NCI-H2107 treated with DMSO at 0.1 percent for 48 hours (cell line): ENCODE results near the gene CCDC90B.
"Not testable (repeated sequence)": the region's sequence is repeated elsewhere in the genome, so short reads cannot be mapped to it uniquely, and the experiment has no call there.

ENCODE experiments used
- DNase-seq: peaks from one replicate; lab custom pipeline; 2025; ENCODE audit not compliant: unreplicated experiment; lab: John Stamatoyannopoulos, UW

Gene CCDC90B

DNA sequence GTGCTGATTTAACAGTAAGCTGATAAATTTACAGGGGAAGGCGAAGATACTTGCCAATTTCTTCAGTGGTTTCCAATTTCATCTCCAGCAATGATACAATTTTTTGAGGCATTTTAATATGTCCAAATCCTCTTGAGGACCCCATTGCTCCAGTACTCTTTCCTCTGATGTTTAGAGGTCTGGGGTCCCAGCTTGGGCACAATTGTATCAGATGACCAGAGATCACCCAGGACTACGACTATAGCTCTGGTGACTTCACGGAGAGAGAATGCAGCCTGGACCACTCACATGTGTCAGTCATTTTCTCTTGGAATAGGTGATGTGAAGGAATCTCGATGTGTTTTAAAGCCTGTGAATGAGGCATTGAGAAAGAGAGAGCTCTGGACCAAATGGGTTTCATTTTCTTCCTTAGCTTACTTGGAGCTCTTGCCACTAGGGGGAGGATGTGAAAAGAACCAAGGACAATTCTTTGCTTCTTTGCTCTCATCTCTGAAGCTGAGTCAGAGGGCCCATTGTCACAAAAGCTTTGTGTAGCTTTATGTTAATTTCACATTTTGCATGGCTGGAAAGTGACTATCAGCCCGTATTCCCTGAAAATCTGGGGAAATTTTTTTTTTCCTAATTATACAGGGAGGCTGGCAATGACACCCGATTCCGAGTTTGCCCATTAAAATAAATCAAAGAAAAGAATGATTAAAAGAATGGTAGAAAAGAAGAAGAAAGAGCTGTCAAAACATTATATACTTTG, 6.7 kb upstream of the CCDC90B start:
- peak; percentile 21 for DNase-seq

DNA sequence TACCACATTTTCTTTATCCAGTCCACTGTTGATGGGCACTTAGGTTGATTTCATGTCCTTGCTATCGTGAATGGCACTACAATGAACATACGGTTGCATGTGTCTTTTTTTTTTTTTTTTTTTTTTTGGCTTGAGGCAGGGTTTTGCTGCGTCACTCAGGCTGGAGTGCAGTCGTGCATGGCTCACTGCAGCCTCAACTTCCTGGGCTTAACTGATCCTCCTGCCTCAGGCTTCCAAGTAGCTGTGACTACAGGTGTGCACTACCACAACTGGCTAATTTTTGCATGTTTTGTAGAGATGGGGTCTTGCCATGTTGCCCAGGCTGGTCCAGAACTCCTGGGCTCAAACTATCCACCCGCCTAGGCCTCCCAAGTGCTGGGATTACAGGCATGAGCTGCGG, 1.5 kb upstream of the CCDC90B start:
- no peak for DNase-seq

DNA sequence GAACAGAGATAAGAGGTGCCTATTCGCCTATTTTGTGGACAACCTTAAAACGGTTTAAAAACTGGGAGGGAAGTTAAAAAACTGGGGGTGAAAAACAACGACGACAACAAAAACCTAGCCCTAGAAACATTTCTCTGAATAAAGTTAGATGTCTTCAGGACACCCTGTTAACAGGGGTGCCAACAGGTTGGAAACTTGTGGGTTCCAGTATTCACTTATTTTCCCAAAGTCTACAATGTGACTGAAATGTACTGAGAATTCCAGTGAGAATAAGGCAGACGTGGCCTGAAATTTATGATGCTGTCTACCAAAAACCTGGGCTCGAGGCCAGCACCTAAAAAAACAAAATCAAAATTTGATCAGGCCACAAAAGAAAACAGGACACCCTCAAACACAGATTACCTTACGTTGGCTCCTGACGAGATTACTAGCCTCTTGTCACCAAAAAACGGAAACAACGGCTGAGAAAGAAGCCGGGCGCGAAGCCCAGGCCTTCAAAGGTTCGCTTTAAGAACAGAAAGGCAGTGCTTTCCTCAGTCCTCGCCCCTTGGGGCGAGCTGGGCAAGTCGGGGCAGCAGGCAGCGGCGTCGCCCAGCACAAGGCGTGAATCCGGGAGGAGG, 906 bp downstream of the CCDC90B start:
- DNase-seq, result no peak

DNA sequence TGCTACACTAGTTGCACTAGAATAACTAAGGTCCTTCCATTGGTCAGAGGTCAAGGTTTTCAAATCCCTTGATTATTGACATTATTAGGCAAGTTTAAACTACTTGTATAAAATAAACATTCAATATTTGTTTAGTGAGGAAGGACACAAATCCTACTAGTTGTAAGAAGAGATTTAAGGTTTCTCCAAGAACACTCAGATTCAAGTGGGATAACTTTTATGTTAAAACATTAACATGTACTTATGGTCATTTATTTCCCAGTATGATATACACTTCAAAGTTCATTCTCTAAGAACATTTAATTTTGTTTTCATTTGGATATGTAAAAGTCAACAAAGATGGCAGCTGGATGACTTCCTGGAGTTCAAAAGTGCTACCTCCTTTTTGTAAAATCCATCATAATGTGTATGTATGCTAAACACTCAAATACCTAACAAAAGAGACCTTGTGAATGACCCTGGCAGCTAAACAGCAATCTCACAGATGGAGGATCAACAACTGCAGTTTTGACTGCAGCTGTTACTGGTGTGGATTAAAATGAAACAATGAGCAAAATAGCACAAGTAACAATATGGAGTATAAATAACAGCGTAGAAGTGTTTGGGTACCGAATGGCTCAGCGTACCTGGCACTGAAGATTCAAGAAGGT, 1.5 kb downstream of the CCDC90B start:
- peak; percentile 27 for DNase-seq

DNA sequence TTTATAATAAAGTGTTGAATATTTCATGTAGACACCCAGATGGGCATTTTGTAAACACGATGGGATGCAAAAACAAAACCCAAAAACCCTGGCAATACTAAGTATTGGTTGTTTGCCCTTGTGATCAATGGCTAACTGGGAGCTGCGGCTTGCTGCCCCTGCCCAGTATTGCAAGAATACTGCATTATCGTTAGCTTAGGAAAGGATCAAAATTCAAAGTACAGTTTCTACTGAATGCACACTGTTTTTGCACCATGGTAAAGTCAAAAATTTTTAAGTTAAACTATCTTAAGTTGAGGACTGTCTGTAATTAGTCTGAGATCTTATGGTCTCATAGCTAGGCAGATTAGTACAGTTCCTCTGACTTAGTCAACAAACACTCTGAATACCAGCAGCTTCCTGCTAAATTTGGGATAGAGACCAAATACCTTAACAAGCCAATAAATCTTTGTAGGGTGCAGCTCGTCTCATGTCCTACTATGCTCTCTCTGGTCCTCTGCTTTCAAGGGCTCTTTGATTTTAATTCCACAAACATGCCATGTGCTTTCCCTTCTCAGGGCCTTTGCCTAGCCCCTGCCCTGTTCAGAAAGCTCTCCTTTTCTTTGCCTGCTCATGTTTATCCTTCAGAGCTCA, 4.0 kb downstream of the CCDC90B start:
- no peak for DNase-seq

DNA sequence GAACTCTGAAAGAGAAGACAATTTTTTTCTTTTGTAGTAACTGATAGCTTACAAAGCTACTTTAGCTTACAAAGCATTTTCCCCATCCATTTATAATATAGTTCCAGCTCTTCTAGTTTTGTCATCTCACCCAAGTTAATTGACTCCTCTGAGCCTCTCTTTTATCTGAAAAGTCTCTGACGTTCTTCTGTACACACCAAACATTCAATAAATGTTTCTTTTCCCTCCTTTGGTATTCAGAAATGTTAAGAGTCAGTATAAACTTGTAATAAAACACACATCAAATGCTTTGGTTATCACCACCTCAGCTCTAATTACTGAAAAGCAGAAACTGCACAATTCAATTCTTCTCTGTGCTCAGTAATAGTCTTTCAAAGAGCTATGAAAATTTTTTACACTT, 5.9 kb downstream of the CCDC90B start:
- no peak for DNase-seq

DNA sequence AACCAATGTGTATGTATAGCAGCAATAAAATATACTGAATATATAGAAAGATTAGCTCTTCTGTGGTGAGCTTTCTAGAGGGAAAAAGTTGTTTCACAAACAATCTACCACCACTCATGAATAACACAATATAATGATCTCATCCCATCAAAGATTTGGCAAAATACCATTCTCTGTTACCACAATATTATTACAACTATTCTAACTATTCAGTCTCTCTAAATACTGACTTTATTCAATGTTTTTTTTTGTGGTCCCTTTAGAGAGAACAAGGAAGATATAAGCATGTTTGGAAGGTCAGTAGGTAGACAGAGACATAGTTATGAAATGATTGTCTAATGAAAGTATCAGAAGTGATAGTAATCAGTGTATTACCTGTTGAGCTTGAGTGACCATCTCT, 7.8 kb downstream of the CCDC90B start:
- DNase-seq, result no peak

DNA sequence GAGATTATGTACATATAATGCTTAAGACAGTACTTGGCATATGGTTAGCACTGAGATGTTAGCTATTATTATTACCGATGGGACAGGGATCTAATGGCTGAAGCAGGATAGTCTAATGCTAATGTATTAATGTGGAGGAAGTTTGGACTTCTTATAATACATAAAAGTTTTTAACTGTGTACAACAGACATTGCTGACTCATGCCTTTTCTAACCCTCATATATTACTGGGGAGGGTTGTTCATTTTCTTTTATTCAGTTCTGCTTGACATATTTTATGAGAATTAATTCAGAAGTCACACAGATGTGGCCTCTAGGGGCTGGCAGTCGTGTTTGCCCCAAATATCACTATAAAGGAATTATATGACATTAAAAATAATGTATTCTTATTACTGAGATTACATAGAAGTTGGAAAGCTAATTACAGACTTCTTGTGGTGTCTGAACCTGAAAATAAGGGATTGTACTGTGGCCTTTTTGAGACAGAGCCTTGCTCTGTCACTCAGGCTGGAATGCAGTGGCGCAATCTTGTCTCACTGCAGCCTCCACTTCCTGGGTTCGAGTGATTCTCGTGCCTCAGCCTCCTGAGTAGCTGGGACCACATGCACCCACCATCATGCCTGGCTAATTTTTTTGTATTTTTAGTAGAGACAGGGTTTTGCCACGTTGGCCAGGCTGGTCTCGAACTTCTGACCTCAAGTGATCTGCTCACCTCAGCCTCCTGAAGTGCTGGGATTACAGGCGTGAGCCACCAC, 10.1 kb downstream of the CCDC90B start:
- DNase-seq, result no peak

DNA sequence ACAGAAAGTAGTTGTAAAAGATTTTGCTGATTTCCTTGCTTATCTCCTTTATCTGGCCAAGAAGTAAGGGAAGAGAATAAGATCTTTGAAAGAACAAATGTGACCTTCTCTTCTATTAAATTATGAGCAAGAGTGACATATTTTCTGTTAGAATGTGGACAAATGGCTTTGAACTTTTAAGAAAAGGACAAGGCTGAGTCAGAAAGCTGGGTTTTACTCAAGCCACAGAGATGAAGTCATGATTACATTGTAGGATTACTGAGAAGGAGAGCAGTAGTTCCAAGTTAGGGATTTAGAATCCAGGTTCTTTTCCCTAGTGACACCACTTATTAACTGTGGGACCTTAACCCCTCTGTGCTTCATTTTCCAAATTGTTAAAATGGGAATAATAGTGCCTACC, 13.5 kb downstream of the CCDC90B start:
- DNase-seq, result no peak

DNA sequence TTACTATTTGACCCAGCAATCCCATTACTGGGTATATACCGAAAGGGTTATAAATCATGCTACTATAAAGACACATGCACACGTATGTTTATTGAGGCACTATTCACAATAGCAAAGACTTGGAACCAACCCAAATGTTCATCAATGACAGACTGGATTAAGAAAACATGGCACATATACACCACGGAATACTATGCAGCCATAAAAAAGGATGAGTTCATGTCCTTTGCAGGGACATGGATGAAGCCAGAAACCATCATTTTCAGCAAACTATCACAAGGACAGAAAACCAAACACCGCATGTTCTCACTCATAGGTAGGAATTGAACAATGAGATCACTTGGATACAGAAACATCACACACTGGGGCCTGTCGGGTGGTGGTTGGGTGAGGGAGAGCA, 14.4 kb downstream of the CCDC90B start:
- not testable (repeated sequence) for DNase-seq

DNA sequence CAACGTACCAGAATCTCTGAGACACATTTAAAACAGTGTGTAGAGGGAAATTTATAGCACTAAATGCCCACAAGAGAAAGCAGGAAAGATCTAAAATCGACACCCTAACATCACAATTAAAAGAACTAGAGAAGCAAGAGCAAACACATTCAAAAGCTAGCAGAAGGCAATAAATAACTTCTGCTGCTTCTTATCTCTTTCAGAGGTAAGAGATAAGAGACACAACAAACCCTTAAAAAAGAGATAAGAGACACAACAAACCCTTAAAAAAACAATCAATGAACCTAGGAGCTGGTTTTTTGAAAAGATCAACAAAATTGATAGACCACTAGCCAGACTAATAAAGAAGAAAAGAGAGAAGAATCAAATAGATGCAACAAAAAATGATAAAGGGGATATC, 17.1 kb downstream of the CCDC90B start:
- DNase-seq, result not testable (repeated sequence)

DNA sequence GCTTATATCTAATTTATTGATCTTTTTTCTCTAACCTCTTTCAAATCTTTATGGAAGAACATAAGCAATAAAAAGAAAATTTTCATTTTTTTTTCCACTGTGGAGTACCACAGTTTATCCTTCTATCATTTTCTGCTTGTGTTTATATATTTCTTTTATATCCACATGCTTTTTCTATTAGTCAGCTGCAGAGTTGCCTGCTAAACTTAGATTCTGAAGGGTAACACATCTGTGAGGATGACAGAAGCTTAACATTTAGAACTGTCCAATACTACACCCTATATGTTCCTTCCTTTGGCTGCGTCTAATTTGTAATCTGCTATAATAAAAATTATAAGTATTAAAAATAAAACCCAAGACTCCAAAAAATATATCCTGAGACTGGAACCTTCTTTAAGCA, 20.8 kb downstream of the CCDC90B start:
- no peak for DNase-seq

DNA sequence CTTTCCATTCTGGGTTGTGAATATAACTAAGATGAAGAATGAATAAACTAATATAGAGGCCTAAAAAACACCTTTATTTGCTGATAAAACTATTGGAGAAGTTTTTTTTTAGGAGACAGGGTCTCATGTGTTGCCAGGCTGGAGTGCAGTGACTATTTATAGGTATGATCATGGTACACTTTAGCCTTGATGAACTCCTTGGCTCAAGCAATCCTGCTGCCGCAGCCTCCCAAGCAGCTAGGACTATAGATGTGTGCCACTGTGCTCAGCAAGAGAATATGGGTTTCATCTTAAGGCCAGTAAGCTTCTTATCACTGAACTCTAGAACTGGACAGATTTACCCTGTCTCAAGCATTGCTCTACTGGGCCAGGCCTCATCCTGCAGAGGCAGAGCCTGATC, 26.6 kb downstream of the CCDC90B start:
- DNase-seq, result no peak

DNA sequence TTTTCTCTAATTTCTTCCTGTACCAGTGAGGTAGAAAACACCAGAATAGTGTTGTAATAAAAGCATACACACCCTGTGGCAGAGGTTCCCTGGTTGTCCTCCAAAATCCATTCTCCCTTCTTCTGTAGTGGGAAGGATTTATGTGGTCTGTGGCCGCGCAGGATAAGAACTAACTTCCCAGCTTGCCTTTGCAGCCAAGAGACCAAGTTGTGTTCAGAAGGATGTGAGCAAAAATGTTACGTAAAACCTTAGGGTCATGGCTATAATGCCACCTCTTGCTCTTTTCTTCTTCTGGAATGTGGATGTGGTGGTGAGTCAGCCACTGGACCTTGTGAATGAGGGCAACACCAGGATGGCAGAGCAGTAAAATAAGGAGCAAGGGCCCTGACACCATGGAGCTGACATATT, 28.4 kb downstream of the CCDC90B start:
- no peak for DNase-seq

DNA sequence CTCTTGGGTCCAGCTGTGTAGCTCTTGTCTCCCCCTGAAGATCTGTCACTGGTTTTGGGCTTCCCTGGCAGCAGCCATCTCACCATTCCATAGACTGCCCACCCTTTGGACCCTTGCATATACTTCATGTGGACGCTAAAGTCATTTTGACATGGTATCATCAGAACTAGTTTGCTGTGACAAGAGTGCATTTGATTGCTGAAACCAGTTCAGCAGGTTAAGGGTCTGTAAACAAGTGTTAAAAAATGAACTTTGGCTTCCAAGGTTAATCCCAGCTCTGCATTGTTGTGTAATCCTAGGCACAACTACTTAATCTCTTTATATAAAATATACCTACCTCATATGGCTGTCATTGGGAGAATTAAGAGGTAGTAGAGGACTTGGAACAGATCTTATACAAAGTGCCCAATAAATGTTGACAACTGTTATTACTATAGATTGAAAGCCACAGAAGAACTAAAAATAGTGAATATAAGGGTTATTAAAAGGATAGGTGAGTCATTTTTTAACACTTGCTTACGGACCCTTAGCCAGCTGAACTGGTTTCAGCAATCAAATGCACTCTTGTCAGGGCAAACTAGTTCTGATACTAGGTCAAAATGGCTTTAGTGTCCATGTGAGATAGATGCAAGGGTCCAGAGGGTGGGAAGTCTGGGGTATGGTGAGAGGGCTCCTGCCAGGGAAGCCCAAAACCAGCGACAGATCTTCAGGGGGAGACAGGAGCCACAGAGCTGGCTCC, 29.4 kb downstream of the CCDC90B start:
- DNase-seq, result no peak

DNA sequence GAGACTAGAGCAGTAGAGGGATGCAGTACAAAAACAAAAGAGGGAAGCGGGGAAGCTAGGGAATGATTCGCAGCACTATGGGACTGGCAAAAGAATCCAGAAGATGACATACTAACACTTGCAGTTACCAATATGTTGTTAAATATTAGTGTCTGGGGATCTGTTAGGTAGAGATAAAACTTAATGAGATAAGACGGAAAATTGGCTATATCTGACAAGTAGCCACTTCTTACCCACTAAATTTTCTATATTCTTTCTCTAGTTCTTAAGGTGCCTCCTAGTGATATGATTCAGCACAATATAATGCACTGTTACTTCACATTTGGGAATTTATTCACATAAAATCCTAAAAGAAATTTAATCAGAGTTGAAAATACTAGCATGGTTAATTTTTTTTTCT, 30.8 kb downstream of the CCDC90B start:
- DNase-seq, result no peak

DNA sequence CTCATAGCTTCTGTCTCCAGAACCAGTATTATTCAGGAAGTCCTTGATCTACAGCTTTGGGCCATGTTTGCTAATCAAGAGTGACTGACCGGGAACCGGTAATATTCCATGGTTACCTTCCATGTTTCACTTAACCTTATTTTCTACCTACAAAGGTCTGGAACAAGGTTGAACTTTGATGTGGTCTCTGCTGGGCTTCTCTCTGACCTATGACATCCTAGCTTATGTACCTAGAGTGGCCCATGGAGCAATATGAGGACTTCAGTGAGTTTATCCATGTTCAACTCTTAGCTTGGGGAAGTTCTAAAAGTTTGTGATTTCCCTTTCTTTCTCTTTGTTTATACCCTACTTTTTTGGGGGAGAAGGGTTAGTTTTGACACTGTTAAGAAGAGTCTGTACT, 33.2 kb downstream of the CCDC90B start:
- DNase-seq, result no peak

DNA sequence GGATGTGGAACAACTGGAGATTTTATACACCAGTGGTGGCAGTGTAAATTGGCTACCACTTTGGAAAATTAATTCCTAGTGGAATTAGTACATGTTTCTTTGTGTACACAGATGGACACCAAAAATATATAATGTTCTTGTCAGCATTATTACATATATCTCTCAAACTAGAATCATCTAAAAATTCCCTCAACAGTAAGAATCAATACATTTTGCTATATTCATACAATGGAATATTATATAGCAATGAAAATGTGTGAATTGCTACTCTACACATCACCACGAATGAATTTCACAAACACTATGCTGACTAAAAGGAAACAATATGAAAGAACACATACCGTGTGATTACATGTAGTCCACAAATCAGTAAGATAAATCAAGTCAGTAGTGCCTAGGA, 33.9 kb downstream of the CCDC90B start:
- no peak for DNase-seq

DNA sequence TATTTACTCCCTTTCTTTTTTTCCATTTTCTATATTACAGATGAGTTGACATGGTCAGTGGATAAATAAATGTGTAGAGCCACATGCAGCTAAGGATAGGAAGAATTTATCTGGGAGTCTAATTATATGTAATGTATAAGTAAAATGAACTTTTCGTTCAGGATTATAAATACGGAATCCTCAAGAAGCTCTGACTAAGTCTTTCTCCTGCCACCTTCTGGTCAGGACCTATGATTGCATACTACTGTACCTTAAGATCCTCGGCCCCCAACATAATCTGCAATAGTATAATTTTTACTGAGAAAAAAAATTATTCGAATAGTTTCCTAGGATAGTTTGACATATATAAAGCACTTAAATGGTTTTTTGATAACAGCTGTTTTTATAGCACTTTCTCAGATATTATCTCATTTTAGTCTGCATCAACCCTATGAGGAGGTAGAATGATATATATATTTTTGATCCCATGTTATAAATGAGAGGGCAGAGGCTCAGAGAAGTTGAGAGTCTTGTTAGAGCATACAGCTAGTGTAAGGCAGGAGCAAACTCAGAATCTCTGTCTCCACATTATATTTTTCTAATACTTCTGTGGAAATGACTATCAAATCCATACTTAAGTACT, 36.1 kb downstream of the CCDC90B start:
- DNase-seq, result peak; percentile 31

DNA sequence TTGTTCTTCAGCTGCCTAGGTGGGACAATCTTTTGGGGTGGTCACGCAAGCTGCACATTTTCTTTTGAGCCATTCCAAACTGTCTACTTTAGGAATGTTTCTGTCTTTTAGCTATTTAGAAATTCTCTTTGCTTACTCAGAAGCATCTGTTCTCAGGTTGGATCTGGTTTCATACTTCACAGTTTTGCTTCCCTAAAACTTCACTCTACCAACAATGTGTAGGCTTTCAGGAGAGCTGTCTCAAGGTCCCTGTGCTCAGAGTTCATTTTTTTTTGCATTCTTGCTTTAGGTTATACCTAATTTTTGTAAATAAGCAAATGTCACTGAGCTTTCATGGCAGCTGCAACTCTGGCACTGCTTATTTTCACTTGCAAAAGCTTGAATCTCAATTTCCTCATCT, 36.7 kb downstream of the CCDC90B start:
- no peak for DNase-seq
